Stimulated activated naive CD8-positive, alpha-beta T cell treated with anti-CD3 and anti-CD28 coated beads, Interleukin-15, amount 100 ng/mL, for 72 hours (primary cell): ENCODE measurements around the gene C1QTNF1.

Experiments
- ATAC-seq: fragments of 150-1000 bp; cut with Tn5 transposase; 2 replicates; pipeline ENCODE4 v1.10.0; 2021; ENCODE audit warnings: mild to moderate bottlenecking, moderate library complexity
- DNase-seq, 2 donors: peaks; one replicate each; pipeline ENCODE4 v3.0.0; 2021 to 2022
- H3K27ac Mint-ChIP-seq, 2 donors: one replicate each; pipeline ENCODE4 v1.8.0; 2022; ENCODE audit warnings: mild to moderate bottlenecking in 2 of 2, mixed read lengths in 2 of 2, moderate library complexity in 2 of 2
- H3K27me3 Mint-ChIP-seq: one replicate; pipeline ENCODE4 v1.8.0; 2022; ENCODE audit warnings: mixed read lengths
- H3K4me1 Mint-ChIP-seq: one replicate; pipeline ENCODE4 v1.8.0; 2022; ENCODE audit warnings: mild to moderate bottlenecking, mixed read lengths
- H3K4me3 Mint-ChIP-seq, 2 donors: one replicate each; pipeline ENCODE4 v1.8.0; 2022; ENCODE audit warnings: mild to moderate bottlenecking in 2 of 2, mixed read lengths in 2 of 2, moderate library complexity in 1 of 2
- H3K9me3 Mint-ChIP-seq, 2 donors: one replicate each; pipeline ENCODE4 v1.8.0; 2022; ENCODE audit warnings: mixed read lengths in 2 of 2

Gene C1QTNF1

DNA sequence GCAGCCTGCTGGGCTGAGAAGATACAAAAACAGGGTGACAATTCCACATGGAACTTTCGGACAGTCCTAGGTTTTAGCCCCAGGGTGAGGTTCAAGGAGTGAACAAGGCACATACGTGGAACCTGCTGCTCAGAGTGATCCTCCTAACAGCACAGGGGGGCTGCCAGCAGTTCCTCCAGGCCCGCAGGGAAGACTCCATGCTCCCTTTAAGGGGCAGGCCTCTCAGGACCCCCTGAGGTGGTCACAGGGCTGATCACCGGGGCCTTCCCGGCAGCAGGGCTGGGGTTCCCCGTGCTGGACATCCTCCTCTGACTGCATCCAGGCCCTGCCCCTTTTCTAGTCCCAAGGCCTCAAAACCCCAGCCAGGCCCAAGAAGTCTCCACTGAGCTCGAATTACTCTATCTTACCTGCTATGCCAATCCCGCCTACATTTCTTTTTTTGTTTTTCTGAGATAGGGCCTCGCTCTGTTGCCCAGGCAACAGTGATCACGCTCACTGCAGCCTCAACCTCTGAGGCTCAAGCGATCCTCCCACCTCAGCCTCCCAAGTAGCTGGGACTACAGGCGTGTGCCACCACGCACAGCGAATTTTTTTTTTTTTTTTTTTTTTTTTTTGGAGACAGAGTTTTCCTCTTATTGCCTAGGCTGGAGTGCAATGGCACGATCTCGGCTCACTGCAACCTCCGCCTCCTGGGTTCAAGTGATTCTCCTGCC, 24.8 kb upstream of the C1QTNF1 start:
- no peak for DNase-seq
- Mint-ChIP-seq H3K9me3 (no peaks in the 10 kb centered on the region), H3K27me3 (no peaks in the 10 kb centered on the region), H3K4me1 (peaks cover 21% of the 10 kb centered on the region), H3K4me3 (no peak overlapping the region), H3K27ac (no peak overlapping the region)
- ATAC-seq: no peak

DNA sequence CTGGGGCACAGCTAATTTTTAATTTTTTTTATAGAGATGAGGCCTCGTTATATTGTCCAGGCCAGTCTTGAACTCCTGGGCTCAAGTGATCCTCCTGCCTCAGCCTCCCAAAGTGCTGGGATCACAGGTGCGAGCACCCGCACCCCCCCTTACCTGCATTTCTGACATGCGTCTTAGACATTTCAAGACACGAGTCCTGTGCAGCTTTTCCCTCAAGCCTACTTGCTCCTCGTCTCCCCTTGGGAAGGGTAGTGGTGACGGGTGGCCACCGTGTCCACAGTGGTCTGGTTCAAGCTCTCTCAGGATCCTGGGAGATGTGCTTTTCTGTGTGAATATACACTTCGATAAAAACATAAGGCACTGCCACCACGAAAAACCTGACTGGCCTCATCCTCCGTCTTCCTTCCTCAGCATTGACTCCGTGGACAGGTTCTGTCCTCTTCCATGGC, 24.0 kb upstream of the C1QTNF1 start:
- DNase-seq (no peak), ATAC-seq (no peak)
- Mint-ChIP-seq H3K27ac (peak overlapping the region in 1 of 2 donors; percentile 52), H3K9me3 (no peaks in the 10 kb centered on the region), H3K27me3 (no peaks in the 10 kb centered on the region), H3K4me1 (peaks cover 21% of the 10 kb centered on the region), H3K4me3 (no peak overlapping the region)

DNA sequence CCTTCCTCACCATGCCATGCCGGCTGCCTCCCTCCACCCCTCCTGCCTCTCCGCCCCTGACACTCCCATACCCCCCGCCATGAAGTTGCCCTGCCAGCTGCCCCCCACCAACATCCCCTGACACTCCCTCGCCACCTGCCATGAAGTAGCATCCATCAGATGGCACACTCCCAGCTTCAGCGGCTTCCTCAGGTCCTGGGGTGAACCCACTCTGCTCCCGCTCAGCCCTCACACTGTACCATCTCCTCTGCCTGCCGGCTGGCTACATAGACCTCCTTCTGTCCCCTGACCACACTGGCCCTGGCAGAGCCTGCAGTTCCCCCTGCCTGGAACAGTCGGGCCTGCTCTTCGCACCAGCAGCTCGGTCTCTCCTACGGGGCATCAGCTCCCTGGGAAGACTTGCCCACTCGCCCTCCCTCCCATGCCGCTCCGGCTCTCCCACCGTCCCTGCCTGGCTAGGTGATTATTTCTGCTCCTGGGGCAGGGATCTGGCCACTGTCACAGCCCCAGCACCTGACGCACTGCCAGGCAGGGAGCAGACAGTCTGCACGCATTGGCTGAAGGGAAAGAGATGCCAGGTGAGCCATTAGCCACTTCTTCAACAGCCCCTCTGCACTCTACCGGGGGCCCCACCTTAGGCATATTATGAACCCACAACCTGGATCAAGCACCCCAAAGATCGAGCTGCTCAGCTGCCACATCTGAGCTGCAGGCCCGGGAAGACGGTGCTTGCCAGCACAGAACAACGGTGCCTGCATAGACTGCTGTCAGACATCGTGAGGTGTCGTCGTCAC, 23.4 kb upstream of the C1QTNF1 start:
- Mint-ChIP-seq H3K4me1 (peaks cover 27% of the 10 kb centered on the region), H3K9me3 (no peaks in the 10 kb centered on the region), H3K4me3 (no peak overlapping the region), H3K27ac (peak overlapping the region; percentile 52 to 65), H3K27me3 (no peaks in the 10 kb centered on the region)
- ATAC-seq: no peak
- DNase-seq: no peak

DNA sequence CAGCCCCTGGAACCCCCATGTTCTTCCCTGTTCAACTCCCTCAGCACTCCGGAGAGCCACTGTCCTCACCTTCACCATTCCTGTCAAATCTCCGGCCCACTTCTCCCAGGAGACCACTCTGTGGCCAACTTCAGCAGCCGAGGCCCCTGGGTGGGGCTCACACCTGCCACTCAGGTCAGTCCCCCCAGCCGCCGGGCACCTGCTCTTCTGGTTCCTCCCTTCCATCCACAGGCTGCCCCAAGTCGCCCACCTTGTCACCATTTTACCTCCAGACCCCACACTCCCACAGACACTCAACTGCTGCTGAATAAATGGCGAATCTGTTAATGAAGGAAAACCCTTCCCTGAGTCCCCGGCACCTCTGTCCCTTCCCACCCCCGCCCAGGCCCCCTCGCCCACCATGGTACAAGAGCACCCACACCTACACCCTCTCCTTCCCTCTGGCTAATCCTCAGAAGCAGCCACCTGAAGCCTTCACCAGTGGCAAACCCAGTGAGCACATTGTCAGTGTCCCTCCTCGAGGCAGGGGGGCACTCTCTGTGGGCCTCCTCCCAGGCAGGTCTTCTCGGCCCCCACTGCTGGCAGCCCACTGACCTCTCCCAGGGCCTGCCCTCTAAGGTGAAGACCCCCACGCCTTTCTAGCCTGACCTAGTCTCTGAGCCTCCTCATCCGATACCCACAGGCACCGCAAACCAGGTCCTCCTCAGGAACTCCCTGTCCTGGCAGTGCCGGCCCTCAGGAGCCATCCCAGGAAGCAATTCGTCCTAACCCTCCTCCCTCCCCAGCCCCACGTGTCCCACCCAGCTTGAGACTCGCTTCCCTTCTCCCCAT, 22.6 kb upstream of the C1QTNF1 start:
- DNase-seq: no peak
- H3K27ac Mint-ChIP-seq: peak overlapping the region in 1 of 2 donors; percentile 68
- no peaks in the 10 kb centered on the region for H3K9me3 Mint-ChIP-seq
- peaks cover 35% of the 10 kb centered on the region for H3K4me1 Mint-ChIP-seq
- ATAC-seq: no peak
- no peak overlapping the region for H3K4me3 Mint-ChIP-seq
- no peaks in the 10 kb centered on the region for H3K27me3 Mint-ChIP-seq

DNA sequence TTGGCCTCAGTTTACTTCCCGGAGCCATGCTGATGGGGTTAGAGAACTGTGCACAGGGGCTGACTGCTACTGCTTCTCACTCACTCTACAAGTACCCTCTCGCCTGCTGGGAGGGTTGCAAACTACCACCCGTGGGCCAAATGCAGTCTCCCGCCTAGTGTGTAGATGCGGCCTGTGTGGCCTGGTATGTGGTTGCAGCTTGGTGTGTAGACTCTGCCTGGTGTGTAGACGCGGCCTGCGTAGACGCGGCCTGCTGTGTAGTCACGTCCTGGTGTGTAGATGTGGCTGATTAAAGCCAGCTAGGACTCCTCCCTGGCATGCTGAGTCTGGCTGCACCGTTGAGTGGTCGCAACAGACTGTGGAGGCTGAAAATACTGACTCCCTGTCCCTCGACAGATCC, 21.7 kb upstream of the C1QTNF1 start:
- ATAC-seq (no peak), DNase-seq (no peak)
- Mint-ChIP-seq H3K27ac (no peak overlapping the region), H3K27me3 (no peaks in the 10 kb centered on the region), H3K4me1 (peaks cover 44% of the 10 kb centered on the region), H3K9me3 (no peaks in the 10 kb centered on the region), H3K4me3 (no peak overlapping the region)

DNA sequence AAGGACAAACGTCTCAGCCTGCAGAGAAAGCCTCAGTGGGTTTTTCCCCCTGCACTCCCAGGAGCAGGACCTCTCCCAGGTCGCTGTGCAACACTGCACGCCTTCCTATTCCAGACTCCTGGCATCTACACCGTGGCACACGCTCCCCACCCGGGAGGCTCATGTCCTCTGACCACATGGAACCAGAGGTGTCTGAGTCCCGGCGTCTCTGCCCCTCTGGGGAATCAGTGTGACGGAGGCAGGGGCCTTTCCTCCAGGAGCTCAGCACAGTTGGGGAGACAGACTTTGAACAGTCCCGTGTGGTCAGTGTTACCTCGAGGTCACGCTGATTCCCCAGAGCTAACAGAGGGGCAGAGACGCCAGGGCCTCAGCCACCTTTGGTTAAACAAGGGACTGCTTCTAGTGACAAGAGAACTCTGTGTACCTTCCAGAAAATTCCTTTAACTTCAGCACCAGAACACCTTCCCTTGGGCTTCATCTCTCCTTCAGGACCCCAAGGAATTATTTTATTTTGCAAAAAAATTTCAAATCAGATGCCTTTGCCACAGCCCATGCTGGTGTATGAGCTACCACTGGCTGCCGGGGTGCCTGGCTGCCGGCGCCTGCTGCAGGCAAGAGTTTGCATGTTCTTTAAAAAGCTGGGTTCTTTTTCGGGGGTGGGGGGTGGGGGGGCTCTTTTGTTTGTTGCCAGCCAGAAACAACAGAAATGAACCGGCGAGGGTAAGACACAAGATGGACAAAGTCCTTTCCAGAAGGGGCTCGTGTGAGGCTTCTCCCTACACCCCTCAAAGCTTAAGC, 21.0 kb upstream of the C1QTNF1 start:
- peak overlapping the region in 1 of 2 donors; percentile 54 for H3K27ac Mint-ChIP-seq
- no peak overlapping the region for H3K4me3 Mint-ChIP-seq
- H3K27me3 Mint-ChIP-seq: no peaks in the 10 kb centered on the region
- H3K9me3 Mint-ChIP-seq: no peaks in the 10 kb centered on the region
- peaks cover 51% of the 10 kb centered on the region for H3K4me1 Mint-ChIP-seq
- DNase-seq (no peak), ATAC-seq (no peak)

DNA sequence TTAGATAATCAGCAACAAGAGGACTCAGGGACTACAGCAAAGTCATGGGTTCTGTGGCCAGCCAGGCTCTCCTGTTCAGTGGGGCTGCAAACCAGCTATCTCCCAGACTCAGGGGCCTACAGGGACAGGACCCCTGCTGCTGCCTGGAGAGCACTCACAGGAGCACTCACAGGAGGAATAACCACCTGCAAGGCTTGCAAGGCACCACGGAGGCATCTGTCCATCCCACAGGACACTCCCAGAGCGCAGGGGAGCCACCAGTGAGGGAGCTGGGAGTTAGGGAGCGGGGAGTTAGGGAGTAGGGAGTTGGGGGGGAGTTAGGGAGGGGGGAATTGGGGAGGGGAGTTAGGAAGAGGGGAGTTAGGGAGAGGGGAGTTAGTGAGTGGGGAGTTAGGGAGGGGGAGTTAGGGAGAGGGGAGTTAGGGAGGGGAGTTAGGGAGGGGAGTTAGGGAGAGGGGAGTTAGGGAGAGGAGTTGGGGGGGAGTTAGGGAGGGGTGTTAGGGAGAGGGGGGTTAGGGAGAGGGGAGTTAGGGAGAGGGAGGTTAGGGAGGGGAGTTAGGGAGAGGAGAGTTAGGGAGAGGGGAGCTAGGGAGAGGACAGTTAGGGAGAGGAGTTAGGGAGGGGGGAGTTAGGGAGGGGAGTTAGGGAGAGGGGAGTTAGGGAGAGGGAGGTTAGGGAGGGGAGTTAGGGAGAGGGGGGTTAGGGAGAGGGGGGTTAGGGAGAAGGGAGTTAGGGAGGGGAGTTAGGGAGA, 20.1 kb upstream of the C1QTNF1 start:
- ATAC-seq (no peak), DNase-seq (no peak)
- H3K27ac Mint-ChIP-seq: peak overlapping the region; percentile 54 to 69
- no peak overlapping the region for H3K4me3 Mint-ChIP-seq
- H3K27me3 Mint-ChIP-seq: no peaks in the 10 kb centered on the region
- H3K9me3 Mint-ChIP-seq: no peaks in the 10 kb centered on the region
- peaks cover 59% of the 10 kb centered on the region for H3K4me1 Mint-ChIP-seq

DNA sequence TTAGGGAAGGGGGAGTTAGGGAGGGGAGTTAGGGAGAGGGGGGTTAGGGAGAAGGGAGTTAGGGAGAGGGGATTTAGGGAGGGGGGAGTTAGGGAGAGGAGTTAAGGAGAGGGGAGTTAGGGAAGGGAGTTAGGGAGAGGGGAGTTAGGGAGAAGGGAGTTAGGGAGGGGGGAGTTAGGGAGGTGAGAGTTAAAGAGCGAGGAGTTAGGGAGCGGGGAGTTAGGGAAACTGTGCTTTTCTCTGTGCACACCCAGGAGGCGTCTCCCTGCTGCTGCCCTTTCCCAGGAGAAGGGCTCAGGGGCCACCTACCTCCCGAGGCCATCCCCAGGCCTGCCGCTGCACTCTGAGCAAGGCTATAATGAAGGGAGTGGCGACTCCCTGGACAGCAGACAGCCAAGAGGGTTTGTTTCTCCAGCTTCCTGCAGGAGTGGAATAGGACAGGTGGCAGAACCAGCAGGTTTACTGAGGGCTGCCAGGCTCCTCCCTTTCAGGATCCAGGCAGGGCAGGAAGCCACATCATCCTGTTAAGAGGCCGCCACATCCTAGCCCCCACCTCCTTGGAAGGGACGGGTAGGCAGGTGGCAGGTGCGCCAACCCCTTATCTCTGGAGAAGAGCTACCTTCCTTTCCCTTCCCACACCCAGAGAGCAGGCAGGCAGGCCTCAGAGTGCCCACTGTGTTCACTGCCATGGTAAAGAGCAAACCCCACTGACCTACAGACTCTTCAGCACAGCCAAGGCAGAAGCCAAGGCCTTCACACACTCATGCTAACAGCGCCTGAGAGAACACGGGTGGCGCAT, 18.7 kb upstream of the C1QTNF1 start:
- peak overlapping the region; percentile 25 to 86 for H3K27ac Mint-ChIP-seq
- no peaks in the 10 kb centered on the region for H3K9me3 Mint-ChIP-seq
- peaks cover 68% of the 10 kb centered on the region for H3K4me1 Mint-ChIP-seq
- peak overlapping the region in 1 of 2 donors; percentile 26 for H3K4me3 Mint-ChIP-seq
- H3K27me3 Mint-ChIP-seq: no peaks in the 10 kb centered on the region
- ATAC-seq (no peak), DNase-seq (no peak)

DNA sequence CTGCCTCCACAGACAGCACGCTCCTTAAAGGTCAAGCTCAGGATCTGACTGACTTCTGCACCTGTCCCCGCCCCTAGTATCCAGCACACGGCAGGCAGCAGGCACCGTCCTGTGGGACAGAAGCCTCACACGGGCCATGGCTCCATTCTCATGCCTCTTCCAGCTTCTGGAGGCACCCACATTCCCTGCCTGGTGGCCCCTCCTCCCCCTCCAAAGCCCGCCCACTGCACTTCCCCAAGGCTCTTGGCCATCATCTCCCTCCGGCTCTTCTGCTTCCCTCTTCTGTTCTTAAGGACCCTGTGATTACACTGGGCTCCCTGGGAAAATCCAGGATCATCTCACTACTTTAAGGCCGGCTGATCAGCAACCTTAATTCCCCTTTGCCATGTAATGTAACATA, 17.9 kb upstream of the C1QTNF1 start:
- H3K4me1 Mint-ChIP-seq: peaks cover 69% of the 10 kb centered on the region
- no peak overlapping the region for H3K4me3 Mint-ChIP-seq
- ATAC-seq (no peak), DNase-seq (no peak)
- H3K27ac Mint-ChIP-seq: peak overlapping the region in 1 of 2 donors; percentile 91
- H3K27me3 Mint-ChIP-seq: no peaks in the 10 kb centered on the region
- H3K9me3 Mint-ChIP-seq: no peaks in the 10 kb centered on the region

DNA sequence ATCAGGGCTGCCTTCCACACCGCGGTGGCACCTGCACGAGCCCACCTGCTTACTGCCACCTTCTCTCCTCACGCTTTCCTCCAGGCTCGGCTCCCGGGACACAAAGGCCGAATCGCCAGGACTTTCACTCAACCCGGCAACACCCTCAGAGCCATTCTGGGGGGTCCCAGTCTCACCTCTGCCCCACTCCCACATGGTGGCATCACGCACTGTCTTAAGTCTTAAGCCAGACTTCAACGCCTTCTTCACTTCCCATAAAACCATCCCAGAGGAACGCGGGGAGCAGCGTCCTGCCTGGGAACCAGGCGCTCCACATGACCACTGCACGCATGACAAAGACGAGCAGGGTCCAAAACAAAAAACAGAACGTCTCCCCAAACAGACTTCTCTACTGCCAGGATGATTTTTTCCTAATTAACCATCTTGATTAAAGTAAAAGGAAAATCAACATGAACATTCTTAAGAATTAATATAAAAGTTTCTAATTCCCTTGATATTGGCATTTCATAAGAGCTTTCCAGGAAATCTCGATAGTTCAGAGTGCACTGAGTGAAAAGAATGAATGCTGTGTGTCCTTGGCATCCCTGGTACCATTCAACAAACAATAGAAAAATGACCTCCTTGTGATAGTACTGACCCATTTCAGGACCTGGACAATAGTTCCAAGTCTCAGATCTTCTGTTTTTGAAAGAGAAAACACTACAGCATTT, 17.0 kb upstream of the C1QTNF1 start:
- Mint-ChIP-seq H3K27ac (peak overlapping the region in 1 of 2 donors; percentile 82), H3K9me3 (no peaks in the 10 kb centered on the region), H3K4me1 (peaks cover 61% of the 10 kb centered on the region), H3K4me3 (peak overlapping the region; percentile 87 to 92), H3K27me3 (no peaks in the 10 kb centered on the region)
- ATAC-seq (no peak), DNase-seq (no peak)

DNA sequence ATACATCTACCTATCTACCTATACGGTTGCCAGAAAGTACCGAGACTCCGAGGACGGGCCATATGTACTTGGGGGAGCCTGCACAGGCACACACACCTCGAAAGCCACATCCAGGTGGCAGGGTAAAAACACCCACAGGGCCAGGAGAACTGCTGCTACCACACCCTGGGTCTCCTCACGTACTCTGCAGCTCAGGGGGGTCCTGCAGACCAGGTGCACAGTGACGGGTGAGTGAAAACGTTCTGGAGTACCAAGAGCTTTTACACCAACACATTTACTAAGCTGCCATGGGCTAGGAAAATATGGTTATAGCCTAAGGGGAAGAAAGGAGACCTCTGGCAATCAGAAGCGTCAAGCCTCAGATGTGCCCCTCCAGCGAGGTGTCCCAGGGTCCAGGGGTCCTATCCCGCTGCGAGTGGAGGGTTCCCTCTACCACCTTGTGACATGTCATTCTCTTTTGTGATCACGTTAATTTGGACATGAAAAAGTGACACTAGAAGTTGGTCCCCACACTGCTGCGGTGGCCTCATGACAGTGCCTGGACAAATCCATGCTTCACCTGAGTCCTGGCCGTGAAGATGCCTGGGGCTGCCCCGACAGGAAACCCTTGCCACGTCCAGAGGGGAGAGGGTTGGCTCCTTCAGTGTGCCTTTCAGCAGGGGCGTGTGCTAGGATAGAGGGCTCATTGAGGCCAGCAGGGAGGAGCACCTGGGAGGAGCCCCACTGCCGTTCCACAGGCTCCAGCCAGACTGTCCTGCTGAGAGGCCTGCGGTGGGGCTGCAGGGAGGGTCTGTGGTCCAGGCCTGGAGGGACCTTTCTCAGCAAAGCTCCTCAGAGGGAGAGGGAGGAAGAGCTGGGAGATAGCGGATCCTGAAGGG, 16.2 kb upstream of the C1QTNF1 start:
- Mint-ChIP-seq H3K9me3 (no peaks in the 10 kb centered on the region), H3K4me3 (peak overlapping the region; percentile 87 to 92), H3K27ac (peak overlapping the region; percentile 30 to 89), H3K27me3 (no peaks in the 10 kb centered on the region), H3K4me1 (peaks cover 57% of the 10 kb centered on the region)
- DNase-seq: no peak
- ATAC-seq: no peak

DNA sequence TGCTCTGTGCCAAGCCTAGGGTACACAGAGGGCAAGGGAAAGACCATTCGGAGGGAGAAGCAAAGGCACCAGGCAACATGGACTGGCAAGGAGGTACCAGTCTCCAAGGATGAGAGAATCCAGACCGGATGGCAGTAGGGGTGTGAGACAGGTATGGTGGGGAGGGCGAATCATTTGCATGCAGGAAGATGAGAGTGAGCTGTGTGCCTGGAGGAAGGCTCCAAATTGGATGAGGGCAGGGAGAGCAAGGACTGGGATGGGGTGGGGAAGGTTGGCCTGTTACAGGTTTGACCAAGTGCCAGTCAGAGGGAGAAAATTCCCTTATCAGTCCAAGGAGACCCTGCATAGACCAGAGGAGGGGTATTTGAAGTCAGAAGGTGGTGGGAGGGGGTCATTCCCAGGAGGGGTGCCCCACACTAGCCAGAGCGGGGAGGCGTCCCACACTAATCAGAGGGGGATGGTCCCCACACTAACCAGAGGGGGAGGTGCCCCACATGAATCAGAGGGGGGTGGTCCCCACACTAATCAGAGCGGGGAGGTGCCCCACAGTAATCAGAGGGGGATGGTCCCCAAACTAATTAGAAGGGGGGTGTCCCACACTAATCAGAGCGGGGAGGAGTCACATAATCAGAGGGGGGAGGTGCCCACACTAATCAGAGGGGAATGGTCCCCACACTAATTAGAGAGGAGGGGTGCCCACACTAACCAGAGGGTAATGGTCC, 15.1 kb upstream of the C1QTNF1 start:
- H3K4me1 Mint-ChIP-seq: peaks cover 52% of the 10 kb centered on the region
- peak; percentile 27 for ATAC-seq

More for the DNA sequence above, 15.1 kb upstream of the C1QTNF1 start:
- no peaks in the 10 kb centered on the region for H3K9me3 Mint-ChIP-seq
- peak overlapping the region; percentile 89 to 97 for H3K27ac Mint-ChIP-seq
- no peaks in the 10 kb centered on the region for H3K27me3 Mint-ChIP-seq
- DNase-seq: no peak
- peak overlapping the region; percentile 87 to 92 for H3K4me3 Mint-ChIP-seq
